IMR-90 (cell line): ENCODE results near the gene ITGA4. TPM values are rescaled to one million over a fixed set of nuclear protein-coding genes. Genes with fewer than 3 reads are reported as not detected.

ENCODE experiments used
- ATAC-seq: fragments of 200-7000 bp; cut with Tn5 transposase; 2 replicates; pipeline ENCODE4 v1.9.1; 2020; ENCODE audit warnings: low read depth, mild to moderate bottlenecking, moderate library complexity
- BruUV-seq: library from RNA; stranded (reverse); fragments of 400-500 nt; replicated peaks from 2 replicates; lab custom pipeline; 2021; lab: Mats Ljungman, UMichigan
- CTCF ChIA-PET: fragments of 300-600 bp; formaldehyde crosslinking; extraction: SDS; loops from one replicate; lab custom pipeline; 2021; ENCODE audit warnings: antibody characterized with exemption; lab: Yijun Ruan, JAX
- POLR2A ChIA-PET: fragments of 300-600 bp; sonication (Branson Sonifier 250); formaldehyde crosslinking; loops from one replicate; lab custom pipeline; 2022; ENCODE audit warnings: antibody characterized with exemption; ENCODE audit not compliant: unreplicated experiment; lab: Charles Lee
- DNase-seq: peaks from one replicate; pipeline ENCODE4 v3.0.0; 2013
- H2AFZ ChIP-seq: replicated peaks from 2 replicates; pipeline ENCODE3; 2013; ENCODE audit warnings: low read length, mild to moderate bottlenecking; ENCODE audit not compliant: poor library complexity
- H2AK5ac ChIP-seq: 2 replicates; pipeline ENCODE4 v1.6.1; 2013; ENCODE audit warnings: low read depth, low read length, inconsistent platforms
- H2AK9ac ChIP-seq: replicated peaks from 2 replicates; pipeline ENCODE3; 2013; ENCODE audit warnings: mild to moderate bottlenecking, low read depth, low read length, moderate library complexity; ENCODE audit not compliant: poor library complexity
- H2BK120ac ChIP-seq: 2 replicates; pipeline ENCODE4 v1.6.1; 2013; ENCODE audit warnings: low read depth, low read length, inconsistent platforms
- H2BK15ac ChIP-seq: 3 replicates; pipeline ENCODE4 v1.6.1; 2013; ENCODE audit warnings: low read depth, low read length, inconsistent platforms
- H2BK20ac ChIP-seq: 2 replicates; pipeline ENCODE4 v1.6.1; 2013; ENCODE audit warnings: low read depth, mild to moderate bottlenecking, inconsistent platforms, low read length, moderate library complexity
- H2BK5ac ChIP-seq: 2 replicates; pipeline ENCODE4 v1.6.1; 2013; ENCODE audit warnings: mild to moderate bottlenecking, low read depth, low read length, inconsistent platforms; ENCODE audit not compliant: poor library complexity, severe bottlenecking
- H3K14ac ChIP-seq: replicated peaks from 2 replicates; pipeline ENCODE4 v1.6.1; 2013; ENCODE audit warnings: low read depth, low read length, inconsistent platforms
- H3K18ac ChIP-seq: 2 replicates; pipeline ENCODE4 v1.6.1; 2013; ENCODE audit warnings: low read depth, low read length, control low read depth
- H3K23ac ChIP-seq: 2 replicates; pipeline ENCODE4 v1.6.1; 2013; ENCODE audit warnings: low read depth, low read length, inconsistent platforms
- H3K27ac ChIP-seq: 2 replicates; pipeline ENCODE4 v1.5.1; 2013; ENCODE audit warnings: mild to moderate bottlenecking, control low read depth, low read length; ENCODE audit not compliant: insufficient read depth
- H3K27me3 ChIP-seq: 2 replicates; pipeline ENCODE4 v1.6.1; 2013; ENCODE audit warnings: low read length; ENCODE audit not compliant: control insufficient read depth, insufficient read depth
- H3K36me3 ChIP-seq: 2 replicates; pipeline ENCODE4 v1.6.1; 2013; ENCODE audit warnings: low read length, mixed read lengths; ENCODE audit not compliant: control insufficient read depth, insufficient read depth
- H3K4ac ChIP-seq: 2 replicates; pipeline ENCODE4 v1.6.1; 2013; ENCODE audit warnings: low read depth, low read length, inconsistent platforms
- H3K4me1 ChIP-seq: 2 replicates; pipeline ENCODE4 v1.6.1; 2013; ENCODE audit warnings: low read length, mixed read lengths; ENCODE audit not compliant: control insufficient read depth, insufficient read depth
- H3K4me2 ChIP-seq: 2 replicates; pipeline ENCODE4 v1.6.1; 2013; ENCODE audit warnings: low read depth, mild to moderate bottlenecking, control low read depth, low read length, moderate library complexity
- H3K4me3 ChIP-seq: 2 replicates; pipeline ENCODE4 v1.5.1; 2013; ENCODE audit warnings: low read depth, mild to moderate bottlenecking, control low read depth, low read length, moderate library complexity; ENCODE audit not compliant: insufficient read depth
- H3K56ac ChIP-seq: 2 replicates; pipeline ENCODE4 v1.6.1; 2013; ENCODE audit warnings: low read length, inconsistent platforms; ENCODE audit not compliant: insufficient read depth; ENCODE audit errors: extremely low read depth
- H3K79me1 ChIP-seq, 2 experiments: 2 replicates each; pipeline ENCODE4 v1.6.1; 2013; ENCODE audit warnings: low read length in 2 of 2, inconsistent platforms in 1 of 2, low read depth in 1 of 2
- H3K9ac ChIP-seq: 2 replicates; pipeline ENCODE4 v1.6.1; 2013; ENCODE audit warnings: low read depth, low read length, control low read depth
- H3K9me1 ChIP-seq: 2 replicates; pipeline ENCODE4 v1.6.1; 2013; ENCODE audit warnings: low read length, inconsistent platforms; ENCODE audit not compliant: insufficient read depth
- H3K9me3 ChIP-seq: 2 replicates; pipeline ENCODE4 v1.6.1; 2013; ENCODE audit warnings: low read length; ENCODE audit not compliant: control insufficient read depth, insufficient read depth
- H4K20me1 ChIP-seq: 2 replicates; pipeline ENCODE4 v1.6.1; 2013; ENCODE audit warnings: low read length, inconsistent platforms; ENCODE audit not compliant: insufficient read depth
- H4K5ac ChIP-seq: 2 replicates; pipeline ENCODE4 v1.6.1; 2013; ENCODE audit warnings: mild to moderate bottlenecking, low read depth, low read length, control low read depth
- H4K8ac ChIP-seq, 2 experiments: 2 replicates each; pipeline ENCODE4 v1.6.1; 2013; ENCODE audit warnings: low read depth in 2 of 2, low read length in 2 of 2, control low read depth in 1 of 2, inconsistent platforms in 1 of 2
- H4K91ac ChIP-seq: 2 replicates; pipeline ENCODE4 v1.6.1; 2013; ENCODE audit warnings: low read depth, low read length, inconsistent platforms; ENCODE audit not compliant: insufficient read depth
- BHLHE40 ChIP-seq: fragments of 150-350 bp; IDR thresholded peaks from 2 replicates; pipeline ENCODE4 v1.6.1; 2016; ENCODE audit warnings: mild to moderate bottlenecking, low read depth, low read length
- CEBPB ChIP-seq: IDR thresholded peaks from 2 replicates; pipeline ENCODE4 v1.6.1; 2012; ENCODE audit warnings: low read depth, low read length, improper control_type of control experiment
- CHD1 ChIP-seq: IDR thresholded peaks from 2 replicates; pipeline ENCODE4 v1.6.1; 2012; ENCODE audit warnings: low read depth, low read length, improper control_type of control experiment
- CTCF ChIP-seq: conservative IDR thresholded peaks from 2 replicates; pipeline ENCODE4 v1.5.1; 2012; ENCODE audit warnings: mild to moderate bottlenecking, low read depth, low read length, improper control_type of control experiment
- FOS ChIP-seq: fragments of 150-350 bp; IDR thresholded peaks from 2 replicates; pipeline ENCODE4 v1.6.1; 2016; ENCODE audit warnings: low read depth, low read length
- MAFK ChIP-seq: IDR thresholded peaks from 2 replicates; pipeline ENCODE4 v1.6.1; 2012; ENCODE audit warnings: low read depth, low read length, improper control_type of control experiment
- MAZ ChIP-seq: IDR thresholded peaks from 2 replicates; pipeline ENCODE4 v1.6.1; 2012; ENCODE audit warnings: low read depth, mild to moderate bottlenecking, low read length, improper control_type of control experiment, moderate library complexity, borderline replicate concordance
- POLR2A ChIP-seq: IDR thresholded peaks from 2 replicates; pipeline ENCODE4 v1.6.1; 2012; ENCODE audit warnings: mild to moderate bottlenecking, low read depth, low read length
- RCOR1 ChIP-seq: IDR thresholded peaks from 2 replicates; pipeline ENCODE4 v1.6.1; 2012; ENCODE audit warnings: mild to moderate bottlenecking, low read length, improper control_type of control experiment; ENCODE audit not compliant: insufficient replicate concordance
- RFX5 ChIP-seq: IDR thresholded peaks from 2 replicates; pipeline ENCODE4 v1.8.0; 2012; ENCODE audit warnings: low read depth, mild to moderate bottlenecking, low read length, moderate library complexity
- SMC3 ChIP-seq: fragments of 150-350 bp; IDR thresholded peaks from 2 replicates; pipeline ENCODE4 v1.6.1; 2016; ENCODE audit warnings: low read depth, mild to moderate bottlenecking, antibody characterized with exemption, low read length, moderate library complexity
- WGBS, 2 experiments: methylation state at CpG; one replicate each; pipeline versions ENCODE4 v1.1.5 to v1.1.7; 2013; ENCODE audit warnings: missing lambda C conversion rate in 2 of 2; ENCODE audit not compliant: insufficient read length in 1 of 2; ENCODE audit errors: extremely low coverage in 2 of 2; 5-methylcytosine and 5-hydroxymethylcytosine counted together
- dilution Hi-C: fragments of 300-500 bp; cut with HindIII; formaldehyde crosslinking; loops from one replicate; pipeline ENCODE4 v1.14.3; 2018; ENCODE audit warnings: low sequenced_read_pairs; ENCODE audit not compliant: unreplicated experiment
- in situ Hi-C: fragments of 300-500 bp; cut with MboI; formaldehyde crosslinking; loops from 3 replicates; pipeline ENCODE4 v1.14.3; 2019; ENCODE audit warnings: low sequenced_read_pairs, inconsistent platforms, mixed read lengths
- intact Hi-C: fragments of 100-400 bp; cut with micrococcal nuclease; formaldehyde crosslinking; loops from 2 replicates; pipeline ENCODE4 v1.10.0; 2022
- polyA plus RNA-seq, 3 experiments: library from polyadenylated mRNA; depleted of rRNA; stranded (reverse); fragments of >200 nt; gene quantifications; 2 replicates each; pipeline ENCODE4 v1.2.3, GENCODE V29; 2012; ENCODE audit warnings: low replicate concordance in 1 of 3
- total RNA-seq: library from RNA; depleted of rRNA; stranded (reverse); fragments of >200 nt; gene quantifications from 2 replicates; pipeline ENCODE4 v1.2.3, GENCODE V29; 2012
- TF ChIP-seq, protein P1 (sequence below): fragments of 150-350 bp; IDR thresholded peaks from 2 replicates; pipeline ENCODE4 v1.6.1; 2016; ENCODE audit warnings: low read depth, mild to moderate bottlenecking, low read length, moderate library complexity, borderline replicate concordance

Gene ITGA4
- total and polyA plus RNA-seq, 2 of the 4 experiments (the other 2 are of a cell fraction), result 6.9 to 13.6 TPM

- CTCF ChIA-PET, result interaction anchor here (0.5 to 0.6 kb wide), 2 partner anchors 34 to 141 kb away, joined by 3 read pairs; no protein-coding TSS in a partner anchor
- no peak overlapping the region for H3K4me3 ChIP-seq
- intact Hi-C loops (no loop called here), dilution Hi-C loops (no loop called here), in situ Hi-C loops (no loop called here)
- H3K4me2 ChIP-seq, result no peak overlapping the region
- H3K36me3 ChIP-seq, result no peaks in the 10 kb centered on the region
- no peak overlapping the region for H4K5ac ChIP-seq
- WGBS, 2 experiments, result 50% methylated on average over 1 of the region's 7 CpGs; no CpG with 5 or more reads in 1 of the 2 experiments
- TF ChIP-seq POLR2A (no peak), CHD1 (no peak), FOS (no peak), BHLHE40 (no peak), SMC3 (no peak), MAZ (no peak), CTCF (no peak), RFX5 (no peak), RCOR1 (no peak), CEBPB (no peak), MAFK (no peak)
- TF ChIP-seq, protein P1, sequence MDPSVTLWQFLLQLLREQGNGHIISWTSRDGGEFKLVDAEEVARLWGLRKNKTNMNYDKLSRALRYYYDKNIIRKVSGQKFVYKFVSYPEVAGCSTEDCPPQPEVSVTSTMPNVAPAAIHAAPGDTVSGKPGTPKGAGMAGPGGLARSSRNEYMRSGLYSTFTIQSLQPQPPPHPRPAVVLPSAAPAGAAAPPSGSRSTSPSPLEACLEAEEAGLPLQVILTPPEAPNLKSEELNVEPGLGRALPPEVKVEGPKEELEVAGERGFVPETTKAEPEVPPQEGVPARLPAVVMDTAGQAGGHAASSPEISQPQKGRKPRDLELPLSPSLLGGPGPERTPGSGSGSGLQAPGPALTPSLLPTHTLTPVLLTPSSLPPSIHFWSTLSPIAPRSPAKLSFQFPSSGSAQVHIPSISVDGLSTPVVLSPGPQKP, result no peak
- no peak overlapping the region for H2BK120ac ChIP-seq
- H3K56ac ChIP-seq, result no peak overlapping the region
- H2AK9ac ChIP-seq, result peak overlapping the region; percentile 59
- H3K4ac ChIP-seq, result no peak overlapping the region
- no peak for ATAC-seq
- no peak overlapping the region for H3K23ac ChIP-seq
- H3K4me1 ChIP-seq, result no peaks in the 10 kb centered on the region
- no peaks in the 10 kb centered on the region for H3K9me1 ChIP-seq
- H2AFZ ChIP-seq, result no peak overlapping the region
- H4K20me1 ChIP-seq, result no peaks in the 10 kb centered on the region
- no peak for DNase-seq
- H3K79me1 ChIP-seq, result no peaks in the 10 kb centered on the region
- H2AK5ac ChIP-seq, result no peak overlapping the region
- POLR2A ChIA-PET, result no interaction called here
- H3K27ac ChIP-seq, result no peak overlapping the region
- BruUV-seq, result no TSS peak
- H3K9ac ChIP-seq, result no peak overlapping the region
- no peak overlapping the region for H2BK20ac ChIP-seq
- no peak overlapping the region for H2BK5ac ChIP-seq
- H3K18ac ChIP-seq, result no peak overlapping the region
- H4K91ac ChIP-seq, result no peak overlapping the region
- no peak overlapping the region for H3K14ac ChIP-seq
- H3K27me3 ChIP-seq, result peaks cover 9% of the 10 kb centered on the region
- H2BK15ac ChIP-seq, result no peak overlapping the region
- H4K8ac ChIP-seq, result no peak overlapping the region
- H3K9me3 ChIP-seq, result no peaks in the 10 kb centered on the region
These were observed 117.1 kb downstream of the ITGA4 start for GRCh38 chr2:181574321-181574720.
